ENCODE data around the gene FBXO47.

GRCh38 chr17:38939987-38940386 lies 27.2 kb downstream of the FBXO47 start:
- TF ChIP-seq, protein P1, sequence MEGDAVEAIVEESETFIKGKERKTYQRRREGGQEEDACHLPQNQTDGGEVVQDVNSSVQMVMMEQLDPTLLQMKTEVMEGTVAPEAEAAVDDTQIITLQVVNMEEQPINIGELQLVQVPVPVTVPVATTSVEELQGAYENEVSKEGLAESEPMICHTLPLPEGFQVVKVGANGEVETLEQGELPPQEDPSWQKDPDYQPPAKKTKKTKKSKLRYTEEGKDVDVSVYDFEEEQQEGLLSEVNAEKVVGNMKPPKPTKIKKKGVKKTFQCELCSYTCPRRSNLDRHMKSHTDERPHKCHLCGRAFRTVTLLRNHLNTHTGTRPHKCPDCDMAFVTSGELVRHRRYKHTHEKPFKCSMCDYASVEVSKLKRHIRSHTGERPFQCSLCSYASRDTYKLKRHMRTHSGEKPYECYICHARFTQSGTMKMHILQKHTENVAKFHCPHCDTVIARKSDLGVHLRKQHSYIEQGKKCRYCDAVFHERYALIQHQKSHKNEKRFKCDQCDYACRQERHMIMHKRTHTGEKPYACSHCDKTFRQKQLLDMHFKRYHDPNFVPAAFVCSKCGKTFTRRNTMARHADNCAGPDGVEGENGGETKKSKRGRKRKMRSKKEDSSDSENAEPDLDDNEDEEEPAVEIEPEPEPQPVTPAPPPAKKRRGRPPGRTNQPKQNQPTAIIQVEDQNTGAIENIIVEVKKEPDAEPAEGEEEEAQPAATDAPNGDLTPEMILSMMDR (IDR thresholded peaks at IDR 0.05): no peak
- TF ChIP-seq POLR2A (IDR thresholded peaks at IDR 0.05): no peak
